CD4-positive, alpha-beta T cell treated with Interleukin-10 for 1 hour (primary cell): ENCODE measurements around the gene BMP4.

Experiments used
- DNase-seq: peaks from one replicate; pipeline ENCODE4 v3.0.0-alpha.2; 2020

The BMP4 gene

DNA sequence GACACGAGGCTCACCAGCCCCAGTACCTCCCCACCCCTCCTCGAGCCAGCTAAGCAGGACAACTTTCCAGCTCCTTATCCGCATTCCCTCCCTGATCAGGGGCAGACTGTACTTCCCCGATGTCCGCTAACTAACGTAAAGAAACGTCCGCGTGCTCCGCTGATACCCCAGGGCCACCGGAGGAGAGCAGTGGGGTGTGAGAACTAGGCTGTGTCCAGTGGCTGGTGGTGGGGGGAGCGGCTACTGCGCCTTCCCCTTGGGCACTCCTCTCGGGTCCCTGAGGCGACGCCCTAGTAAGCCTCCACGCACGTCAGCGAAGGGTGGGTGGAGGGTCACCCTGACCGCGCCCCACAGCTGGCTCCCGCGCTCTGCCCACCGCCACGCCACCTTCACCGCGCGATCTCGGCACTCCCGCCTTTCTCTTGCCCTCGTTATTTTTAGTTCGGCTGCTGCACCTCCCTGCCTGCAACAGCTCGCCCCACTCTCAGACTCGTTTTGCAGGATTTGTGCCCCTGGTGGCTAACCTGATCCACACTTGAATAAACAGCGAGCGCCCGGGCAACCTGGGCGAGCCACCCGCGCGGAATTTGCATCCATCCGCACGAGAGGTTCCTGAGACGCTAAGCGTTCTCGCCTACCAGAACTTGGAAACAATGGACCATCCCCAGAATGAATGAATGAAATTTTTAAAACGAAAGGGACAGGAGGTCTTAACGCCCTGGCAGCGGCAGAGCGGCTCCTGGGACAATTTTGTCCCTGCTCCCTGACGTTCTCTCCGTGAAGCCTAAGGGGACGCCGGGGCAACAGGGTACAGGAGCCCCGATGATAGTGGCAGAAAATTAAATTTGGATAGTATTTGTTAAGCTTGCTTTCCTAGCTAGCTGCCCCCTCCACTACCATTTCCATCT is 6.9 kb upstream of the BMP4 start:
- DNase-seq = no peak

DNA sequence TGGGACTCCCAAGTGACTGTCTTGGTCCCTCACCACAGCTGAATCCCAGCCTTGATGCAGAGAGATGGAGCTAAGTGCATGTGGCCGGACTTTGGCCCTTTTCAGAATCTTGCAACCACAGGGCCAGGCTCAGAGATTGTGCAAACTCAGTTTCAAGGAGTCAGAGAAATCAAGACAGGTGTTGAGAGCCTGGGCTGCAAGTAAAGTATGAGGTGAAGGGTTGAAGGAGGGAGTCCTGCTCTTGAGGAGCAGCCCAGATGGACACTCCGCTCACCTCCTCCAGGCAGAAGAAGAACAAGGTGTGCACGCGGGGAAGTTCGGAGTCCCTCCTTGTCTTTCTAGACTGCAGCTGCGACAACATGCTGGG is 6.3 kb upstream of the BMP4 start:
- DNase-seq = no peak

DNA sequence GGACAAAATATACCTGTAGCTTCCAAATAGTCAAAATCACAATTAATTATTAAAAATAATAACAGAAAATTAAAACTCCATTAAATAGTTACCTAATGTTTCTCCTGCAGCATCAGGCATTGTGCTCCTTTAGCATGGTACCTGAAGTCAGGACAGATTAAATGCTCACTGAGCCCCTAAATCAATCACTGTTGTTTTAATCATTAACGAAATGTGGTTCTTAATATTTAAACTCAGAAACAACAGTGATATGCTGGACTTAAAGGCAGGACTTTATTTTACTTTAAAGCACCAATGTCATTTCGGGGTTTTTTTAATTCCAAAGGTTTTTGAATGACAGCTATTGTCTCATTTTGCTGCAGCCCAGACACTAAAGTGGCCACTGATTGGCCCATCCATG is 2.0 kb upstream of the BMP4 start:
- DNase-seq = no peak

DNA sequence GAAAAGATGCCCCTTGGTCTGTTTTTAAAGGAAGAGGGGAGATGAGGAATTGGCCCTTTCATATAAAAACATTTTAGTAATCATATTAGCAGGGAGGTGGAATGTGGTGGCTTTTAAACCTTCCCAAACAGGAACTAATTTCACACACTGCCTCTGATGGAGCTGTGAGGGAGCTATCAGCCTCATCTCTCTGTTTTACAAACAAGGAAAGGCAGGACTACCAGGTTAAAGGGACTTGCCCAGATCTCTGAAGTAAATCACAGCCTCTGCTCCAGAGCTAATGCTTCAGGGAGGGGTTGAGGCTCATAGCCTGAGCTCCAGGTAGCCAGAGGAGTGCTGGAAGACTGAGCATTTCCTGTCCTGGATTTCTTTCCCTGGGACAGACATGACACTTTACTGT is 1.1 kb upstream of the BMP4 start:
- no peak for DNase-seq

DNA sequence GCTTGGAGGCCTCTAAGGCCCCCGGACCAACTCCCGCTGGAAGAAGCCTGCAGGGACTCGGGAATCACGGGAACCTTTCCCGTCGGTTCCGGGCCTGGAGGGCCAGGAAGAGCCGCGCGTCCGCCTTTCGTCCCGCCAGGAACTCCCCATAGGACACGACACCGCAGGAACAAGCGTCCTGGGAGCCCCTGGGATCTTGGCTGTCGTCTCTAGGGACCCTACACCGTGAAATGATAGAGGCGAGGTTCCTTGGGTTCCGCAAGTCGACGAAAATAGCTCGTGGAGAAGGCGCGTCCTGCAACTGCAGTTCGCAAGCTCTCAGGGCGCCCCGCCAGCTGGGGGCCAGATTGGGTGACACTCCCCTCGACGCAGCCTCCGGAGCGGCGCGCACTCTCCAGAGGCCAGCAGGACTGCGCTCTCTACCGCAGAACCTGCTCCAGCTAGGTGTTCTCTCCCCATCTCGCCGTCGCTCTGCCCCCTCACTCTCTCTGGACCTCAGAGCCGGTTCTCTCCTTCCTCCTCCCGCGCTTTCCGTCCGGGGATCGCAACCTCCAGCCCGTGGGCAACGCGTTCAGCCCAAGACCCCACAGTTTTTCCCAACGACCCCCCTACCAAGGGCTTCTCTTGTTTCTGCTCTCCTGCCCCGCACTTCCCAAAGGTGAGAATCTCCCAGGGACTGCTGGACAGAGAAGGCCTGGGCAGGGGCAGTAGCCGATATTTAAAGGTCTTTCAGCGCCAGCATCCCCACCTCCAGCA is 776 bp downstream of the BMP4 start:
- DNase-seq = no peak

DNA sequence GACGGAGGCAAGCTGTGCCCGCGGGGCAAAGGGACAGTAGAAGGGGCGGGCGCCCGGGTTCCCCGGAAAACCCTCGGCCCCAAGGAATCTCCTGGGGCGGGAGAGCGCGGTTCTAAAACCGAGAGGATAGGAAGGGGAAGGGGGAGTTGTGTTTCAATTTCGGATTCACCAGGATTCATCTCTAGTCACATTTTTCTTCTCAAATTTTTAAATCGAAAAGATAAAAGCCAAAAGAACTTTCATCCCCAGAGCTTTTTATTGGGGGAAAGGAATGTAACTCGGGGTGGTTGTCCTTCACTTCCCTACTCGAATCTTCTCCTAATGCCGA is 1.4 kb downstream of the BMP4 start:
- no peak for DNase-seq

DNA sequence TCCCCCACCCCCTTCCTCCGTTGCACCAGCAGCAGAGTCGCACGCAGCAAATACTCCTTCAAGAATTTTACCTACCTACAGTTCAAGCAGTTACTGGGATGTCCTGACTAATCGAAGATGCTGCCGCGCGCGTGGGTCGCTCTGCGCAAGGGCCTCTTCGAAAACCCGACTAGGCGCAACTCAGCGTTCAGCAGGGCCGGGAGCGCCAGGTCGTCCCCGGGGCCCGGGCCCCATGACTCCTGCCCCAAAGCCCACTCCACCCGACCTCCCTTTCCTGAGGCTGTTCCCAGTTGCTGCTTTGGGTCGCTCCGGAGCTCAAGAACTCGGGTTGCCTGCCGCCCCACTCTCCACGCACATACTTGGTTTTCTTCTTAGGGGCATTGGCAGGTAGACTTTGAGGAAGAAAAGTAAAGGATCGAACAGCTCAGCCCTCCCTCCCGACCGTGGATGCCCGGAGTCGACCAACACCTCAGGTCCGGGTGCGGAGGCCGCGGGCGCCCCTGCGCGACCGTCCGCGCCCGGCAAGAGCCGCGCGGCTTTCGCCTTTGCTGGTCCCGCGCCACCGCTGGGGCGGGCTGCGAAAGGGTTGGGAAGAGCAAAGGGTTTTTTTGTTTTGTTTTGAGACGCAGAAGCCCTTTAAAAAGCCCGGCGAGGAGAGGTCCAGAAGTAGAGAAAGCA is 1.9 kb downstream of the BMP4 start:
- no peak for DNase-seq

DNA sequence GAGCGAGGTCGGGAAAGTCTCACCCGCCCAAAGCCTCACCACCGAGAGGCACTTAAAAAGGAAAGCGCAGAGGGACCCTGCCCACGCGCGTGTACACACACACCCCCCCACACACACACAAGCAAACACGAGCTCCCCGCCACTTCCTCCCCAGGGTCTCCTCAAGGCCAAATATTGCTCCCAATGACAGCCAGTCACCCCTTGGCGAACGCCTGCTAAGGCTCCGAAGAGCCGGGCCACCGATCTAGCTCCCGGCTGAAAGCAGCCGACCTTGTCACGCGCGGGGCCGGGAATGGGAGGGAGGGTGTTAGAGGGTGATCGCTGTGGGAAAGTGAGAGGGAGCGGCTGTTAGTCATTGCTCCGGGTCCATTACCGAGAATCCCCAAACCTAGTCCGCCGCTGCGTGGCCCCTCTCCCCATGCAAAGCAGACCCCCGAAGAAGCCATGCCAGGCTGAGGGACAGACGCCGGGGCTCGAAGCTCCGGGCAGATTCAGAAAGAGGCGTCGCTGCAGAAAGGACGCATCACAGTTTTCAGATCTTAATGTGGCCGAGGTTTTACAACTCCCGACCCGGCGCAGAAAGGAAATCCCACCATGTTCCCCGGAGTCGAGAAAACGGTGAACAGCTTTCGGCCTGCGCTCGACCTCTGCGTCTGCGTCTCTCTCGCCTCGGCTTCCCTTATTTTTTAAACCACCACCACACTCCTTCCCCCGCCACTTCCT is 2.6 kb downstream of the BMP4 start:
- DNase-seq = no peak

DNA sequence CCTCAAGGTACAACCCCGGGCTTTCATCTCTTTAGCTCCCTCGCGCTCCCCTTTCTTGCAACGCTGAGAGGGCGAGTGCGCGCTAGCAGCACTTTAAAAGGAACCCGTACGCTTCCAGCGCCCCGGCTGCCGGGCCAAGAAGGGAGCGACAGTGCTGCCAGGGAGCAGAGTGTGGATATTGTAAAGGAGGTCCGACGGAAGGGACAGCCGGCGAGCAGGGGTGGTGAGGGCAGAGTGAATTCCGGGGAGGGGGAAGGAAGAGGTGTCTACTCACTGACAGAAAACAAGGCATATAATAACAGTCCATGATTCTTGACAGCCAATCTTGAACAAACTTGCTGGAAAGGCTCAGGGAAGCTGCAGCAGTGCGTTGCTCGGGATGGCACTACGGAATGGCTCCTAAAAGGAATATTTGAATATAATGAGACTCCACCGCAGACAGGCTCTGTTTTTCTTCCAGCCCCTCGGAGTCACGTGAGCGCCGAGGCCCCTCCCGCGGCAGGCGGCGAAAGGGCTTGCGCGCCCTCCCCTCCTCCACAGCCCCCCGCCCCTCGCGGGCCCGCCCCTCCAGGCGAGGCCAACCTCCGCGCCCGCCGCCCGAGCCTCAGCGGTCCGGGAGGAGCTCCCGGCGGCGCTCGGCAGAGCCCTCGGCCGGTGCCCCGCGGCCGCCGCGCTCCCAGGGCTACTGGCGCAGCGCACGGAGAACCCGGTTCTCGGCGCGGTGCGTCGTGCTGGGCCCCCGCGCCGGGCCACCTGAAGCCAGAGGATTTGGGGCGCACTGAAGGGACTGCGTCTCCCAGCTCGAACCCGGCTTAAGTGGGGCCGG is 3.4 kb downstream of the BMP4 start:
- DNase-seq = no peak

DNA sequence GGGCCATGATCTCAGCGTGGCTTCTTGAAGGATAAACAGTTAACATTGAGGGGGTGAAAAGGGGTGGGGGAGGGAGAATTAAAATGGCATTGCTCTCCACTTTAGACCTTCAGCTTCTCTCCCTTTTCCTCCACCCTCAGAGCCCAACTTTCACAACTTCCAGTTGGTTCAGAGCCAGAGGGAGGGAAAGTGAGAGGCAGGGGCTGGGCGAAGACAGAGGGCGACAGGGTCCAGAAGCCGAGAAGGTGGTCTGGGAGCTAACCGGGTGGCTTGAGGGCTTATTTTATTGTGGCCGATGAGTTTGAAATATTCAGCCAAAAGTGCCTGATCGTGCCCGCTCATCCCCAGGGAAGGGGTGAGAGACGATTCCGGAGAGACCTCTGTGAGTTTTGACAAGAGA is 4.1 kb downstream of the BMP4 start:
- DNase-seq = no peak

DNA sequence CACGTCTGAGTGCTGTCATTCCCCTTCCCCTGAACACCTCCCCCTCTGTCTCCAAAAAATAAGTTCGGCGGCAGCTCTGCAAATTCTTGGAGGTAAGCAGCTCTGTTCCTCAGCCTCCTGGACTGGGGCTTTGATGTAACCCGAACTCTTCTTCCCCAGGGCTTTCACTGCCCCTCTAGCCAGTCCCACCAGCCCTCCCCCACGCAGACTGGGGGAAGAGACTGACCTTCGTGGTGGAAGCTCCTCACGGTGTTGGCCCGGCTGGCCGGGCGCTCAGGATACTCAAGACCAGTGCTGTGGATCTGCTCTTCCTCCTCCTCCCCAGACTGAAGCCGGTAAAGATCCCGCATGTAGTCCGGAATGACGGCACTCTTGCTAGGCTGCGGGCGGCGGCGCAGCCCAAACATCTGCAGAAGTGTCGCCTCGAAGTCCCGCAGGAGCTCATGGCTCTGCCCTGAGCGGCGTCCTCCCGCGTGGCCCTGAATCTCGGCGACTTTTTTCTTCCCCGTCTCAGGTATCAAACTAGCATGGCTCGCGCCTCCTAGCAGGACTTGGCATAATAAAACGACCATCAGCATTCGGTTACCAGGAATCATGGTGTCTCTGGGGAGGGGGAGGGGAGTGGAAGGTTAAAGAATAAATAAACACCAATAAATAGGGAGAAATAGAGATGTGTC is 4.9 kb downstream of the BMP4 start:
- DNase-seq = no peak

DNA sequence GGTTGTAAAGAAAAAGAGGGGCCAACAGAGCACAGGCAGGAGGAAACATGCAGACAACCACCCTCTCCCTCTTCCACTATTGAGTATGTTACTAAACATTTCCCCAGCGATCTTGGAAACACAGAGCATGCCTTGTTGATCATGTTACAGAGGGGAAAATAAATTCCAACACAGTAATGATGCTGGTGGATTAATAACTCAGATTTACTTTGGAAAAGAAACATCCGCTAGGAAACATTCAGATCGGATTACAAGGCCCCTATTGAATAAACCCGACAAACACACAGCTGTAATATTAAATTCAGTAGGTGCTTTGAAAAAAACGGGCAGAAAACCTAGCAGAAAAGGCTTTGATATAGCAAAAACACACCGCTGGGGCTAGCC is 5.4 kb downstream of the BMP4 start:
- no peak for DNase-seq

DNA sequence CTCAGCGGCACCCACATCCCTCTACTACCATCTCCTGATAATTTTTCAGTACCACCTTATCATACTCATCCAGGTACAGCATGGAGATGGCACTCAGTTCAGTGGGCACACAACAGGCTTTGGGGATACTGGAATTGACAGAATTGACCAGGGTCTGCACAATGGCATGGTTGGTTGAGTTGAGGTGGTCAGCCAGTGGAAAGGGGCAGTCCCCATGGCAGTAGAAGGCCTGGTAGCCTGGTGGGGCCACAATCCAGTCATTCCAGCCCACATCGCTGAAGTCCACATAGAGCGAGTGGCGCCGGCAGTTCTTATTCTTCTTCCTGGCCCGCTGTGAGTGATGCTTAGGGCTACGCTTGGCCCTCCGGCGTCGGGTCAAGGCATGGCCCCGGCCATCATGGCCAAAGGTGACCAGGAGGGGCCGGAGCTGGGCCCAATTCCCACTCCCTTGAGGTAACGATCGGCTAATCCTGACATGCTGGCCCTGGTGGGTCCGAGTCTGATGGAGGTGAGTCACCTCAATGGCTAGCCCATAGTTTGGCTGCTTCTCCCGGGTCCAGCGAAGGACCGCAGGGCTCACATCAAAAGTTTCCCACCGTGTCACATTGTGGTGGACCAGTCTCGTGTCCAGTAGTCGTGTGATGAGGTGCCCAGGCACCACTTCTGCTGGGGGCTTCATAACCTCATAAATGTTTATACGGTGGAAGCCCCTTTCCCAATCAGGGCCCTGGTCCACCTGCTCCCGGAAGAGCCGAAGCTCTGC is 6.4 kb downstream of the BMP4 start:
- DNase-seq = no peak

DNA sequence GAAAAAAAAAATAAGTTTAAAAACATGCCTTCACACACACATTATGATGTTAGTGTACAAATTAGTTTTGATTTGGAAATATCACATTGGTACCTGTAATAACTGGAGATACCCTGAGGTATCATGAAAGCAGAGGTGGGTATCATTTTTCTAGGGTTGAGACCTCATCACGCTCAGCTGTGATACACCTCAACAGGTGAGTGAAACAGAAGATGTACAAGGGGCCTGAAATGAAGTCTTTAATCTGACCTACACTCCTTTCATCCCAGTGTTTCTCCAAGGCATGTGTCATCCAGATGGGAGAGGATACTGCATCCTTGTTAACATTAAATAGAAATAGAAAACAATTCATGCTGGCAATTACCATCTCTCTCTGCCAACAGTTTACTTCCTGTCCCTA is 7.4 kb downstream of the BMP4 start:
- DNase-seq = no peak

DNA sequence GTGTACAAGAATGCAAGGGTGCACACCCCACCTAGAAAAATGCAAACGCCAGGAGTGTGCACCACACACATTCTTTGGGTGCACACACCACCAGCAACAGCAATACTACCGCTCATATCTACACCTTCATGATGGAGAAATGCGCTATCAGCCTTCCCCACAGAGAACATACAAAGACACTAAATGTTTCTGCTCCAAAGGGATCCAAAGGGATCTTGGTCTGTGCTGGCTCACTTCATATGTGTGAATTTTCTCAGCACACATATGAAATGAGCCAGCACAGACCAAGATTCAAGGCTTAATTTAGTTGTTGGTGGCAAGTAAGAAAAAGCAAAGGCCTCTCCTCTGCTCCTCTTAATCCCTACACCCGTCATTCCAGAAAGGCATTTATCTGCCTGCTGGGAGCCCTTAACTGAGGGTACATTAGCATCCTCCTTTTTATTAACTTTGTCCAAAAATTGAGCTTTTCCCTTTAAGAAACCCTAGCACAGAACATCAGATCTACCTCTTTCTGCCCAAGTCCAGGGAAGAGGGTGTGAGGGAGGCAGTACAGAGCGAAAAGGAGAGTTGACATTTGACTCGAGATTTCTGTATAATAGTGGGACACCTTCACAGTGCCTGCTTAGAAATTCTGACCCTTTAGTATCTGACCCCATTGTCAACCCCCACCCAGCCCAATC is 8.3 kb downstream of the BMP4 start:
- no peak for DNase-seq

DNA sequence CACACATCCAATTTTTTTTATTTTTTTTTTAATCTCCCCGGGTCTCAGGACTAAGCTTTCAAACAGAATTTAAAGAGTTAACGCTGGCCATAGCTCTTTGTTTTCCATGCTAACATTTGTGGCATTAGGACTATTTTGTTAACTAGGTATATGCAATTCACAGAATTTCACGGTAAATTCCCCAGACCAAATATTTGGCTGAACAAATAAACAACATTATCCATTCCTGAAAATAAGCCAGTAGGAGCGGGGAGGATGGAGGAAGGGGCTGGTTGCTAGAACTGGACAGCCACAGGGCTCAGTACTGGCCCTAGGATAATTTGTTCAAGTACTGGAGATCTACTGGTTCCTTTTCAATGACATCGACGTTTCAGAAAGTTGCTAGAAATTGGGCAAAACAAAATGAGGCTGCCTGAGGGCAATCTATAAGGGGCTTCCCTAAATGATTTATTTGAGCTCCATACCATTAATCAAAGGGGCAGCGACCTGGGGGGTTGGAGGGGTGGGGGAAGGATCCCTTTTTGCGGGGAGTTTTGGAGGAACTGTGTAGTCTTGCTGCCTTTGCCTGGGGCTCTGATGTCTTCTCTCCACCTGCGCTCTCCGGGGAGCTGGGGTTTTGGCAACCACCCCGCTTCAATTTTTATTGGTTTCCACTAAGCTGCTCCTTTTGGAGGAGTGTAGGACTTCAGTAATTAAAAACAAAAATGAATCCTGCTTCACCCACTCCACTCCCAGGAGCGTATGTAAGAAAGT is 9.0 kb downstream of the BMP4 start:
- no peak for DNase-seq

DNA sequence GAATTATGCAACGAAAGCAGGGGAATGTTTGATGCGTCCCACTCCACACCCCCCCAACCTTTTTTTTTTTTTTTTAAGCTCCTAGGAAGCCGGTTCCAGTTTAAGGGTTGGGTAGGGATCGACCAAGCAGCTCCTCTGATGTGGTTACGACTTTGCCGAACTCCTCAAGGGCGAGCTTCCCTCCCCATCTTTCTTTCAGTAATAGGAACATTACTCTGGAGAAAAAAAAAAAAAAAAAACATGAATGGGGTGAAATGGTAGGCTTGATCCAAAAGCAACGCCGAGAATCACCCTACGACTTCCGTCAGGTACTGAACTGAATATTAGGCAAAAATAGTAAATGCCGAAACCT is 9.6 kb downstream of the BMP4 start:
- DNase-seq = no peak

DNA sequence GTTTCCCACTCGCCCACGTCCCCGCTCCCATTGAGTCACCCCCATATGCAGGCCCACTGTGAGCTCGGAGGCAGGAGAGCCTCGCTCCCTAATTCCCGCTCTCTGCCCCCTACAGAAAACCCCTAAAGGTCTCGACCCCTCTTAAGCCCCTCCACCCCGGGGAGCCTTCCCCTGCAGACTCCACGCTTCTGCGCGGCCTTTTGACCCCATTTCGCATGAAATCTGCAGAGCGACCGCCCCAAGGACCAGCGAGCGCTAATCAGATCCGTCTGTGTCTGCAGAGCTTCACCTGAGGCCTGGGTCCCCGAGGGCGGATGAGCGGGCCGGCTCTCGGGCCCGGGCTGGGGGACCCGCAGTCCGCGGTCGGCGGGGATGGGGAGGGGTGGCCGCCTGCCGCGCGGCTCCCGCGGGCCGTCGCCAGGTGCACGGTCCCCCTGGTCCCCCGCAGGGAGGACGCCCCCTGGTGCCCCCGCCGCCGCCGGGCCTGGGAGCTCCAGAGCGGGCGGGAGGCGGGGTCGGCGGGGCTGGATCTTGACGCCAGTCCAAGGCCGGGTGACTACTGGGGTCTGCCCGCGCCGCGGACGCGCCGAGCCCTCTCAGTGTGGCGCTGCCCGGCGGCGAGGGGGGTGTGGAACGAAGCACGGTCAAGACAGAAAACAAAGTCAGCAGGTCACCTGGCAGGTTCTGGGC is 10.1 kb downstream of the BMP4 start:
- DNase-seq = no peak

DNA sequence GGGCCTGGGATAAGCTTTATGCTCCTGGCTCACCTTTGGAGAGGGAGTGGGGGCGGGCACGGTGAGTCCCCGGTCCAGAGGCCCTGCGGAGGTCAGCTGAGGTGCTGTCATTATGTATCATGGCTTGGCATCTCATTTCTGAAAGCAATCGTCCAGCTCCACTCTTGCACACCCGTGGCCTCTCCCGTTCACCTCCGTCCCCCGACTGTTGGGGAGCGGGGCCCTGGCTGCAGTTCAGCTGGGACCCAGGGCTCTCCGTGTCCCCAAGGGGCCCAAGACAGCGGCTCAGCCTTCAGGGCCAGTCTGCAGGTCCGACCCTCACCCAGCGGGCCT is 10.6 kb downstream of the BMP4 start:
- DNase-seq = no peak

DNA sequence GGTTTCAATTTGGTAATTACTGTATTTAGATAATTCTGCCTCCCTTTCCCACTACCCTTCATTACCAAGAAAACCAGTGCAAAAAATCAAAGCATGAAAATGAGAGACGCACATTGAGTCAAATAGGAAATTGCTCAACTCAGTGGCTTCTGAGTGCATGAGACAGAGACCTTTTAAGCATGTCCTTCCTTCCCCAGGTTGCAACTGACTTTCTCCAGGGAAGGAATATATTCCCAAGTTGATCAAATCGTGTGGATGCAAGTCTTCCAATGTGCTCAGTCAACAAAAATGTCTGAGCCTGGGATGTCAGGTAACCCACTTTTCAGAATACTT is 12.9 kb downstream of the BMP4 start:
- no peak for DNase-seq
